Liver (tissue), 9 donors: Measurements from ENCODE around the gene CLPTM1L. TPM values are rescaled to one million over a fixed set of nuclear protein-coding genes. Genes with fewer than 3 reads are reported as not detected.

ENCODE experiments used
- DNase-seq: peaks from one replicate; pipeline ENCODE4 v3.0.0-alpha.2; 2017; ENCODE audit warnings: low spot score
- H3K27ac ChIP-seq, 2 donors: one replicate each; pipeline ENCODE4 v1.7.0; 2013; ENCODE audit warnings: inconsistent platforms in 2 of 2, low read length in 2 of 2, control low read depth in 1 of 2, low read depth in 1 of 2, mild to moderate bottlenecking in 1 of 2
- H3K27me3 ChIP-seq, 4 donors: one replicate each; pipeline versions ENCODE4 v1.6.1 to v1.7.0; 2013; ENCODE audit warnings: low read length in 3 of 4, inconsistent platforms in 1 of 4, mild to moderate bottlenecking in 1 of 4, moderate library complexity in 1 of 4; ENCODE audit not compliant: control insufficient read depth in 4 of 4, insufficient read depth in 4 of 4
- H3K36me3 ChIP-seq, 4 donors: one replicate each; pipeline versions ENCODE4 v1.6.1 to v1.7.0; 2013; ENCODE audit warnings: low read length in 3 of 4, mild to moderate bottlenecking in 3 of 4, low read depth in 1 of 4, moderate library complexity in 1 of 4; ENCODE audit not compliant: control insufficient read depth in 4 of 4, insufficient read depth in 3 of 4
- H3K4me1 ChIP-seq, 4 donors: one replicate each; pipeline versions ENCODE4 v1.6.1 to v1.7.0; 2013; ENCODE audit warnings: low read length in 3 of 4, mild to moderate bottlenecking in 3 of 4, moderate library complexity in 1 of 4; ENCODE audit not compliant: control insufficient read depth in 4 of 4, insufficient read depth in 4 of 4
- H3K4me3 ChIP-seq, 3 donors: one replicate each; pipeline versions ENCODE4 v1.6.1 to v1.7.0; 2013; ENCODE audit warnings: low read length in 3 of 3, control low read depth in 1 of 3, low read depth in 1 of 3, mild to moderate bottlenecking in 1 of 3
- H3K9ac ChIP-seq, 2 donors: one replicate each; pipeline ENCODE4 v1.7.0; 2013; ENCODE audit warnings: low read length in 2 of 2, mild to moderate bottlenecking in 2 of 2, moderate library complexity in 2 of 2, control low read depth in 1 of 2, low read depth in 1 of 2
- H3K9me3 ChIP-seq, 4 donors: one replicate each; pipeline versions ENCODE4 v1.6.1 to v1.7.0; 2013; ENCODE audit warnings: low read length in 3 of 4; ENCODE audit not compliant: control insufficient read depth in 4 of 4
- ATF3 ChIP-seq: IDR thresholded peaks from 2 replicates; pipeline ENCODE4 v1.6.1; 2016; ENCODE audit warnings: antibody characterized with exemption
- CTCF ChIP-seq: fragments of 150-350 bp; IDR thresholded peaks from 2 replicates; pipeline ENCODE4 v1.5.1; 2017; ENCODE audit warnings: improper control_type of control experiment, low read depth, low read length; ENCODE audit not compliant: missing input control
- EGR1 ChIP-seq, 2 donors: IDR thresholded peaks; 2 replicates each; pipeline ENCODE4 v1.6.1; 2016 to 2018; ENCODE audit warnings: antibody characterized with exemption in 2 of 2, low read depth in 2 of 2
- FOXA1 ChIP-seq: IDR thresholded peaks from 2 replicates; pipeline ENCODE4 v1.6.1; 2016; ENCODE audit warnings: antibody characterized with exemption
- FOXA2 ChIP-seq: IDR thresholded peaks from 2 replicates; pipeline ENCODE4 v1.6.1; 2016; ENCODE audit warnings: antibody characterized with exemption
- GABPA ChIP-seq, 2 donors: IDR thresholded peaks in 1 of 2; conservative IDR thresholded peaks in 1 of 2; 2 replicates each; pipeline ENCODE4 v1.6.1; 2016; ENCODE audit warnings: antibody characterized with exemption in 2 of 2, mild to moderate bottlenecking in 1 of 2, moderate library complexity in 1 of 2
- HNF4A ChIP-seq, 2 donors: conservative IDR thresholded peaks; 2 replicates each; pipeline ENCODE4 v1.6.1; 2016; ENCODE audit warnings: antibody characterized with exemption in 2 of 2, mild to moderate bottlenecking in 2 of 2
- HNF4G ChIP-seq: IDR thresholded peaks from 2 replicates; pipeline ENCODE4 v1.6.1; 2016; ENCODE audit warnings: antibody characterized with exemption
- JUND ChIP-seq, 2 donors: IDR thresholded peaks; 2 replicates each; pipeline ENCODE4 v1.6.1; 2016; ENCODE audit warnings: antibody characterized with exemption in 2 of 2
- NR2F2 ChIP-seq: IDR thresholded peaks from 2 replicates; pipeline ENCODE4 v1.6.1; 2016; ENCODE audit warnings: antibody characterized with exemption
- RAD21 ChIP-seq, 2 donors: IDR thresholded peaks; 2 replicates each; pipeline ENCODE4 v1.6.1; 2016; ENCODE audit warnings: antibody characterized with exemption in 2 of 2, mild to moderate bottlenecking in 2 of 2
- RXRA ChIP-seq, 2 donors: IDR thresholded peaks; 2 replicates each; pipeline ENCODE4 v1.6.1; 2017 to 2018; ENCODE audit warnings: antibody characterized with exemption in 2 of 2, mild to moderate bottlenecking in 1 of 2
- TAF1 ChIP-seq: conservative IDR thresholded peaks from 2 replicates; pipeline ENCODE4 v1.6.1; 2016; ENCODE audit warnings: antibody characterized with exemption, mild to moderate bottlenecking
- YY1 ChIP-seq: IDR thresholded peaks from 2 replicates; pipeline ENCODE4 v1.6.1; 2016; ENCODE audit warnings: antibody characterized with exemption, mild to moderate bottlenecking
- WGBS: extraction: QIAGEN DNeasy Blood & Tissue Kit; methylation state at CpG from one replicate; pipeline ENCODE4 v1.1.7; 2013; 5-methylcytosine and 5-hydroxymethylcytosine counted together
- polyA plus RNA-seq, 2 donors: library from polyadenylated mRNA; stranded (reverse) in 1 of 2; unstranded in 1 of 2; fragments of 200-250 nt in 1 of 2; fragments of >200 nt in 1 of 2; fragmentation: Nextera tagmentation in 1 of 2; extraction: Ambion mirVana in 1 of 2; gene quantifications; one replicate each; pipeline versions ENCODE4 v1.2.1 to v1.2.3, GENCODE V29; 2013 to 2015
- total RNA-seq, 2 donors: library from RNA; depleted of rRNA; stranded (reverse); fragments of >200 nt; gene quantifications; one replicate each; pipeline ENCODE4 v1.2.3, GENCODE V29; 2014
- TF ChIP-seq, protein P1 (sequence below): IDR thresholded peaks from 2 replicates; pipeline ENCODE4 v1.6.1; 2016; ENCODE audit warnings: antibody characterized with exemption
- TF ChIP-seq, protein P2 (sequence below): IDR thresholded peaks from 2 replicates; pipeline ENCODE4 v1.6.1; 2016; ENCODE audit warnings: antibody characterized with exemption, mild to moderate bottlenecking
- donor health status: healthy.
- donor health status: healthy.
- donor health status: healthy.
- donor health status: healthy.
- donor health status: healthy.

Gene CLPTM1L
- total and polyA plus RNA-seq, 4 donors, result 69.2 to 255 (median 146) TPM

GRCh38 chr5:1345876-1346626, 1.2 kb upstream of the CLPTM1L start:
- Histone ChIP-seq H3K4me1 (peaks cover 0 to 35% (median 26%) of the 10 kb centered on the region in 4 donors), H3K36me3 (peaks cover 7 to 13% (median 10%) of the 10 kb centered on the region in 4 donors), H3K9ac (peak overlapping the region in 1 of 2 donors; percentile 59), H3K27me3 (no peaks in the 10 kb centered on the region), H3K27ac (no peak overlapping the region), H3K4me3 (peak overlapping the region; percentile 79 to 91 (median 87)), H3K9me3 (no peaks in the 10 kb centered on the region)
- no peak for DNase-seq
- 82% methylated on average over 27 of the region's 27 CpGs for WGBS
- TF ChIP-seq NR2F2 (no peak), HNF4G (no peak), GABPA (IDR thresholded peaks at IDR 0.05 in 1 of 2, conservative IDR thresholded peaks at IDR 0.05 in 1 of 2) (no peak), FOXA1 (no peak), YY1 (no peak), HNF4A (conservative IDR thresholded peaks at IDR 0.05) (no peak), ATF3 (no peak), EGR1 (IDR thresholded peaks at IDR 0.05; ENCODE audit: low read depth in 2 of 2) (no peak)
- TF ChIP-seq, protein P1, sequence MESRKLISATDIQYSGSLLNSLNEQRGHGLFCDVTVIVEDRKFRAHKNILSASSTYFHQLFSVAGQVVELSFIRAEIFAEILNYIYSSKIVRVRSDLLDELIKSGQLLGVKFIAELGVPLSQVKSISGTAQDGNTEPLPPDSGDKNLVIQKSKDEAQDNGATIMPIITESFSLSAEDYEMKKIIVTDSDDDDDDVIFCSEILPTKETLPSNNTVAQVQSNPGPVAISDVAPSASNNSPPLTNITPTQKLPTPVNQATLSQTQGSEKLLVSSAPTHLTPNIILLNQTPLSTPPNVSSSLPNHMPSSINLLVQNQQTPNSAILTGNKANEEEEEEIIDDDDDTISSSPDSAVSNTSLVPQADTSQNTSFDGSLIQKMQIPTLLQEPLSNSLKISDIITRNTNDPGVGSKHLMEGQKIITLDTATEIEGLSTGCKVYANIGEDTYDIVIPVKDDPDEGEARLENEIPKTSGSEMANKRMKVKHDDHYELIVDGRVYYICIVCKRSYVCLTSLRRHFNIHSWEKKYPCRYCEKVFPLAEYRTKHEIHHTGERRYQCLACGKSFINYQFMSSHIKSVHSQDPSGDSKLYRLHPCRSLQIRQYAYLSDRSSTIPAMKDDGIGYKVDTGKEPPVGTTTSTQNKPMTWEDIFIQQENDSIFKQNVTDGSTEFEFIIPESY, result no peak

- 7% methylated on average over 61 of the region's 61 CpGs for WGBS
- DNase-seq, result no peak
- Histone ChIP-seq H3K36me3 (peaks cover 7 to 15% (median 13%) of the 10 kb centered on the region in 4 donors), H3K4me1 (peaks cover 7 to 46% (median 36%) of the 10 kb centered on the region in 4 donors), H3K27ac (no peak overlapping the region), H3K9ac (peak overlapping the region; percentile 8 to 36), H3K4me3 (peak overlapping the region; percentile 62 to 79 (median 67)), H3K27me3 (no peaks in the 10 kb centered on the region), H3K9me3 (no peaks in the 10 kb centered on the region)
- TF ChIP-seq JUND (IDR thresholded peaks at IDR 0.05) (no peak), HNF4A (conservative IDR thresholded peaks at IDR 0.05) (no peak), TAF1 (no peak), GABPA (IDR thresholded peaks at IDR 0.05 in 1 of 2, conservative IDR thresholded peaks at IDR 0.05 in 1 of 2) (no peak), FOXA2 (no peak), FOXA1 (no peak), CTCF (no peak), RXRA (IDR thresholded peaks at IDR 0.05) (no peak), ATF3 (no peak), RAD21 (IDR thresholded peaks at IDR 0.05) (no peak), HNF4G (no peak)
- TF ChIP-seq, protein P2, sequence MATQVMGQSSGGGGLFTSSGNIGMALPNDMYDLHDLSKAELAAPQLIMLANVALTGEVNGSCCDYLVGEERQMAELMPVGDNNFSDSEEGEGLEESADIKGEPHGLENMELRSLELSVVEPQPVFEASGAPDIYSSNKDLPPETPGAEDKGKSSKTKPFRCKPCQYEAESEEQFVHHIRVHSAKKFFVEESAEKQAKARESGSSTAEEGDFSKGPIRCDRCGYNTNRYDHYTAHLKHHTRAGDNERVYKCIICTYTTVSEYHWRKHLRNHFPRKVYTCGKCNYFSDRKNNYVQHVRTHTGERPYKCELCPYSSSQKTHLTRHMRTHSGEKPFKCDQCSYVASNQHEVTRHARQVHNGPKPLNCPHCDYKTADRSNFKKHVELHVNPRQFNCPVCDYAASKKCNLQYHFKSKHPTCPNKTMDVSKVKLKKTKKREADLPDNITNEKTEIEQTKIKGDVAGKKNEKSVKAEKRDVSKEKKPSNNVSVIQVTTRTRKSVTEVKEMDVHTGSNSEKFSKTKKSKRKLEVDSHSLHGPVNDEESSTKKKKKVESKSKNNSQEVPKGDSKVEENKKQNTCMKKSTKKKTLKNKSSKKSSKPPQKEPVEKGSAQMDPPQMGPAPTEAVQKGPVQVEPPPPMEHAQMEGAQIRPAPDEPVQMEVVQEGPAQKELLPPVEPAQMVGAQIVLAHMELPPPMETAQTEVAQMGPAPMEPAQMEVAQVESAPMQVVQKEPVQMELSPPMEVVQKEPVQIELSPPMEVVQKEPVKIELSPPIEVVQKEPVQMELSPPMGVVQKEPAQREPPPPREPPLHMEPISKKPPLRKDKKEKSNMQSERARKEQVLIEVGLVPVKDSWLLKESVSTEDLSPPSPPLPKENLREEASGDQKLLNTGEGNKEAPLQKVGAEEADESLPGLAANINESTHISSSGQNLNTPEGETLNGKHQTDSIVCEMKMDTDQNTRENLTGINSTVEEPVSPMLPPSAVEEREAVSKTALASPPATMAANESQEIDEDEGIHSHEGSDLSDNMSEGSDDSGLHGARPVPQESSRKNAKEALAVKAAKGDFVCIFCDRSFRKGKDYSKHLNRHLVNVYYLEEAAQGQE, result no peak
- TF ChIP-seq, protein P1, result no peak
These were observed 683 bp downstream of the CLPTM1L start for GRCh38 chr5:1343931-1344901.
